A673 (cell line): Measurements from ENCODE around the gene C20orf202.

Source experiments
- CTCF ChIP-seq: fragments of 300-800, 200-600 bp; sonication (generic); conservative IDR thresholded peaks from 2 replicates; pipeline ENCODE4 v1.5.1; 2017; ENCODE audit warnings: low read depth, mild to moderate bottlenecking, antibody characterized with exemption, low read length, moderate library complexity, mixed read lengths
- EZH2 ChIP-seq: fragments of 200-600 bp; sonication (generic); IDR thresholded peaks from 2 replicates; pipeline ENCODE4 v1.6.1; 2017; ENCODE audit warnings: borderline replicate concordance, low read depth, mild to moderate bottlenecking, mixed read lengths, antibody characterized with exemption, low read length; ENCODE audit not compliant: poor library complexity, severe bottlenecking

- no peak for TF ChIP-seq CTCF
- no peak for TF ChIP-seq EZH2
Measured at GRCh38 chr20:1207293-1207878, 4.1 kb downstream of the C20orf202 start.
